ACC112 (cell line): Measurements from ENCODE around the gene RFX2.

Experiments
- H2AFZ ChIP-seq: fragments of 200-600 bp; sonication (generic); one replicate; pipeline ENCODE4 v1.6.0; 2017; ENCODE audit warnings: antibody characterized with exemption, low read length; ENCODE audit not compliant: unreplicated experiment
- H3K27ac ChIP-seq: fragments of 200-600 bp; sonication (generic); 2 replicates; pipeline ENCODE4 v1.5.1; 2014; ENCODE audit warnings: low read depth, mild to moderate bottlenecking, antibody characterized with exemption, low read length, moderate library complexity
- H3K27me3 ChIP-seq: fragments of 200-600 bp; sonication (generic); 2 replicates; pipeline ENCODE4 v1.6.1; 2014; ENCODE audit warnings: mild to moderate bottlenecking, antibody characterized with exemption, low read length, moderate library complexity, mixed read lengths; ENCODE audit not compliant: insufficient read depth
- H3K36me3 ChIP-seq: fragments of 200-600 bp; sonication (generic); 2 replicates; pipeline ENCODE4 v1.6.1; 2016; ENCODE audit warnings: mild to moderate bottlenecking, antibody characterized with exemption, low read length, moderate library complexity, mixed read lengths; ENCODE audit not compliant: insufficient read depth
- H3K4me1 ChIP-seq: fragments of 200-600 bp; sonication (generic); one replicate; pipeline ENCODE4 v1.6.1; 2016; ENCODE audit warnings: low read length, mixed read lengths; ENCODE audit not compliant: insufficient read depth, unreplicated experiment, control insufficient read depth
- H3K4me3 ChIP-seq: fragments of 200-600 bp; sonication (generic); 2 replicates; pipeline ENCODE4 v1.5.1; 2014; ENCODE audit warnings: mild to moderate bottlenecking, low read depth, low read length
- H3K79me2 ChIP-seq: fragments of 200-600 bp; sonication (generic); one replicate; pipeline ENCODE4 v1.6.0; 2016; ENCODE audit warnings: low read length; ENCODE audit not compliant: control insufficient read depth, unreplicated experiment, insufficient read depth

The RFX2 gene

DNA sequence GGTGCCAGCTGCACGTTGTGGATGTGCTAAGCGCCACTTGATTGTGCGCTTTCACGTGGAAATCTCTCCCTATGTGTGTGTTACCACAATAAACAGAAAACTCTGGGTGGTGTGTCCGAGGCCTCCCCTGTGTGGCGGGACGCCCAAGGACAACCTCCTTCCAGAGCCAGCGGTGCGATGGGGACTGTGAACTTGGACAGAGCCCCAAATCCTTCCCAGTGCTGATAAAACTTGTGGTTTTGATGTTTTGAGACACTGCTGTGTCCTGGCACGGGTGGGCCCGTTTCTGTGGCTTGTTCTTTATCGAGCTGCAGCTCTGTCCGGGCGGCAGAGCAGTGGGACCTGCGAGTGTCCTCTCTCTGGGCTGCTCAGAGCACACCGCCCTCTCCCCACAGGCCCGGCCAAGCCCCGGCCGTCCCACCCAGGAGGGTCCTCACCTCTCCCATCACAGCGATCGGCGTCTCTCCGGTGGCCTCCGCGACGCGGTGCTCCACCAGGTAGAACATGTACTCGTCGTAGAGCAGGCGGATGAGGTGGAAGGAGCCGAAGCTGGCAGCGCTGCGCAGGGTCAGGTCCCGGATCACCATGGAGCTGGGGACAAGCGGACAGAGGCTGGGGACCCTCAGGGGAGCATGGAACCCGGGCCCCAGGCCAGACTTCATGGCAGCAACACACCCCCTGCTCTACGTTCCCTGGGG is 113.5 kb downstream of the RFX2 start:
- Histone ChIP-seq H3K27ac (no peak overlapping the region), H3K27me3 (no peaks in the 10 kb centered on the region), H2AFZ (no peak overlapping the region), H3K4me3 (no peak overlapping the region), H3K4me1 (no peaks in the 10 kb centered on the region), H3K79me2 (no peaks in the 10 kb centered on the region), H3K36me3 (no peaks in the 10 kb centered on the region)

DNA sequence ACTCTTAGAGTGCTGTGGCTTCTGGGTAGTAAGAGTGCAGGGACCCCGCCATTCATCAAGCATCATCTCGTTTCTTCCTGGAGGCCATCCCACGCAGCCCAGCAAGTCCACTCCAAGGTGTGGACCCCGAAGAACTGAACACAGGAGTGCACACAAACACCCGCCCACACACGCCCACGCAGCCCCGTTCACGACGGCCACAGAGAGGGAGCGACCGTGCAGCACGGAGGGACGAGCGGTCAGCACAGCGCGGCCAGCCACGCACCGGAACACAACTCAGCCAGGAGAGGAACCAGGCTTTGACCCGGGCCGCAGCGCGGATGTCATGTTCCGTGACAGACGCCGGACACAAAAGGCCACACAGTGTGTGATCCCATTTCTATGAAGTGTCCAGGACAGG is 114.2 kb downstream of the RFX2 start:
- no peaks in the 10 kb centered on the region for H3K36me3 ChIP-seq
- no peaks in the 10 kb centered on the region for H3K79me2 ChIP-seq
- H2AFZ ChIP-seq = no peak overlapping the region
- no peaks in the 10 kb centered on the region for H3K4me1 ChIP-seq
- H3K4me3 ChIP-seq = no peak overlapping the region
- no peak overlapping the region for H3K27ac ChIP-seq
- no peaks in the 10 kb centered on the region for H3K27me3 ChIP-seq

DNA sequence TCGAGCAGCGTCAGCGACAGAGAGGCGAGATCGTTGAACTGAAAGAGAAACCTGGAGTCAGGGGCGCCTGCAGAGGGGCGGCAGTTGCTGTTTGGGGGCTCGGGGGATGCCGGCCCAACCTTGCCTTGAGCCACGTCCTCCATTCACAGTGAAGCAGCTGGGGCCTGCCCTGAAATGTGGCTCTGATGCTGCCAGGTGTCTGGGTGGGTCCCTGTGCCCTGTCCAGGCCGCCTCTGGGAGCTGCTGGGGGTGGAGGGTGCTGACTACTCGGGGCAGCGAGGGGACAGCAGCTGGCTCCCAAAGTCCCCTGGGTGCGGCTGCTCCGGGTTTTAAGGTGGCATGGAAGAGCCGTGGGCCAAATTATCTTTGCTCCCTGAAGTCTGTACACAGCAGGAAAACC is 114.7 kb downstream of the RFX2 start:
- Histone ChIP-seq H3K27ac (no peak overlapping the region), H3K36me3 (no peaks in the 10 kb centered on the region), H3K27me3 (no peaks in the 10 kb centered on the region), H2AFZ (no peak overlapping the region), H3K4me3 (no peak overlapping the region), H3K4me1 (no peaks in the 10 kb centered on the region), H3K79me2 (no peaks in the 10 kb centered on the region)

DNA sequence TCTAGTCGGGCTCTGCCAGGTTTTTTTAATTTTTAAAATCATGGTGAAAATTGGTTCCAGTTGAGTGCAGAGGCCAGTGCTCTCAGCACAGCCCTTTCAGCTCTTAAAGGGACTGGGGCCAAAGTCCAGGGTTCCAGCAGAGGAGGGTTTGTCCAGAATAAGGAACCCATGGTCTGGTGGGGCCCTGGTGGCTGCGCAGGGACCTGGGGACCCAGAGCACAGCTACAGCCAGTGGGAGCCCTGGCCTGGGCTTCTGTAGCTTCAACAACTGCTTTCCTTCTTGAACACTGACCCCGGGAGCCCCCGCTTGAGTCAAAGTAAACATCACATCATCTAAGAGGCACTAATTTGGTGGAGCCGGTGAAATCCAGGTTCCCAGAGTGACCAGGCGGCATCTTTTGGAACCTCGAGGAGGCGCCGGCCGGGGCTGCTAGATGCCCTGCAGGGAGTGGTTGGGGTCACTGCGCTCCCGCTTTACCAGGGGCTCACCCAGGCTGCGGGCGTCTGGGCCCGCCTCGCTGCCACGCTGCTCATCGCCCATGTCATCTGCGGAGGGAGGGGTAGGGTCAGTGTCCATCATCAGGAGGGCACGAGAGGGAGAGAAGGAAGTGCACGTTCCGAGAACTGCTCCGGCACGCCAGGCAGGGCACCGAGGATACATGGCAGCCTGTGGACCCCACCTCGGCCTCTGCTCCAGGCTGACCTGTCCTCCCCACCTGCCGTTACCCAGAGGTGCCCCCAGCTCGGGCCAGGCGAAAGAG is 115.7 kb downstream of the RFX2 start:
- Histone ChIP-seq H3K27ac (no peak overlapping the region), H3K4me1 (no peaks in the 10 kb centered on the region), H2AFZ (no peak overlapping the region), H3K27me3 (no peaks in the 10 kb centered on the region), H3K4me3 (no peak overlapping the region), H3K79me2 (no peaks in the 10 kb centered on the region), H3K36me3 (no peaks in the 10 kb centered on the region)

DNA sequence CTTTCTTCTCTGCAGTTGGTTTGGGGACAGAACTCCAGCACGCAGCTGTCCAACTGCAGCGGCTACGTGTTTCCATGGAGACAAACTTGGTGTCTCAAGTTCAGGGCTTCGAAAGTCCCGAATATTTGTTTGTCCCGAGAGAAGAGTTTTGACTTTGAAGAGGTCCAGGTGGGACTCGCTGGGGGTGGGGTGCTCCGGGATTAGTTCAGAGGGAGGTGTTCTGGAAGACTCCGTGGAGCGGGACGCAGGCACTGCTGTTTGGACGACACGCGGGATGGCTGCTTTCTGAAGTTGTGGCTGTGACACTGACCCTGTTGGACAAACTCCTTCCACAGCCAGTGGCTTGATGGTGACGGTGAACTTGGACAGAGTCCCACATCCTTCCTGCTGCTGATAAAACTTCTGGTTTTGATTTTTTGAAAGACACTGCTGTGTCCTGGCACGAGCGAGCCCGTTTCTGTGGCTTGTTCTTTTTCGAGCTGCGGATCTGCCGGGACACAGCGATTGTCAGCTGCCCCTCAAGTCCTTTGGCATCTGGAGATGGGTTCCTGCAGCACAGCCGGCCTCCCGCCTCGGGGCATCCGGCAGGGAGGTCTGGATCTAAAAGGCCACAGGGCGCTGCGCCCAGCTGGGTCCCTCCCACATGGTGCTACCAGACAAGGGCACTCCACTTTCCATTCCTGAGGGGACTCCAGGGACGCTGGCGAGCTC is 116.5 kb downstream of the RFX2 start:
- no peaks in the 10 kb centered on the region for H3K79me2 ChIP-seq
- no peak overlapping the region for H3K4me3 ChIP-seq
- H3K36me3 ChIP-seq = no peaks in the 10 kb centered on the region
- no peaks in the 10 kb centered on the region for H3K27me3 ChIP-seq
- H2AFZ ChIP-seq = no peak overlapping the region
- no peaks in the 10 kb centered on the region for H3K4me1 ChIP-seq
- no peak overlapping the region for H3K27ac ChIP-seq

DNA sequence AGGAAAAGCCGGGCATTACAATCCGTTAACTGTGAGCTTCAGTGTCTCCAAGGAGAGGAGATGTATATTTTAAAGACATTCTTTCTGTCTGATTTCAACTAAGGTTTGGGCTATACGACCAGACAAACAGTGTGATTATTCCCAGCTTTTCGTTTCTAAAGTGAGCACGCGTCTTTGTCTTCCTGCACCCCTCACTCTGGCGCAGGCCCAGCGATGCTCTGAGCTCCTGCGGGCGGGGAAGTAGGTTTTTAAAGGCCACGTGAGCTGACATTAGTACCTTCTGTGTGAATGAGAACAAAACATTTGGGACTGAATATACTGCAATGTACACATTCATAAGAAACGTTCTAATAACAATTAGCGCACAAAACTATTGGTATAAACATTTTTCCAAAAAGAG is 117.1 kb downstream of the RFX2 start:
- Histone ChIP-seq H3K36me3 (no peaks in the 10 kb centered on the region), H3K79me2 (no peaks in the 10 kb centered on the region), H3K27ac (no peak overlapping the region), H3K4me3 (no peak overlapping the region), H2AFZ (no peak overlapping the region), H3K27me3 (no peaks in the 10 kb centered on the region), H3K4me1 (no peaks in the 10 kb centered on the region)

DNA sequence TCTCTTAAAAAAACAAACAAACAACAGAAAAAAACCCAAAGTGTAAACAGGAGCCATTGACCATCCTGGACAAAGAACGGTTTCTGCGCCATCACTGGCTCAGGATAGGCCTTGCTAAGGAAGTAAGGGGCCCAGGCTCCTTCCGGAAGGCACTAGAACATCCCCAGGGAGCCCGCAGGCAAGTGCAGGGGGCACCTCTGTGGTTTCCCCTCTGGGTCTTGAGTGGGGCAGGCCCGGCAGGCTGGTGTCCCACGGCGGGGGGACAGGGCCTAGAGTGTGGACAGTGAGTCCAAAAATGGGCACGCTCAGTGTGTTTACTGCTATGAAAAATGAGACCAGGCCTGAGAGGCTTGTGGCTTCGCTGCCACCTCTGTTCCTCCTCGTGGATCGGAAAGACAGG is 117.5 kb downstream of the RFX2 start:
- Histone ChIP-seq H3K79me2 (no peaks in the 10 kb centered on the region), H3K4me3 (no peak overlapping the region), H3K27ac (no peak overlapping the region), H2AFZ (no peak overlapping the region), H3K4me1 (no peaks in the 10 kb centered on the region), H3K27me3 (no peaks in the 10 kb centered on the region), H3K36me3 (no peaks in the 10 kb centered on the region)

DNA sequence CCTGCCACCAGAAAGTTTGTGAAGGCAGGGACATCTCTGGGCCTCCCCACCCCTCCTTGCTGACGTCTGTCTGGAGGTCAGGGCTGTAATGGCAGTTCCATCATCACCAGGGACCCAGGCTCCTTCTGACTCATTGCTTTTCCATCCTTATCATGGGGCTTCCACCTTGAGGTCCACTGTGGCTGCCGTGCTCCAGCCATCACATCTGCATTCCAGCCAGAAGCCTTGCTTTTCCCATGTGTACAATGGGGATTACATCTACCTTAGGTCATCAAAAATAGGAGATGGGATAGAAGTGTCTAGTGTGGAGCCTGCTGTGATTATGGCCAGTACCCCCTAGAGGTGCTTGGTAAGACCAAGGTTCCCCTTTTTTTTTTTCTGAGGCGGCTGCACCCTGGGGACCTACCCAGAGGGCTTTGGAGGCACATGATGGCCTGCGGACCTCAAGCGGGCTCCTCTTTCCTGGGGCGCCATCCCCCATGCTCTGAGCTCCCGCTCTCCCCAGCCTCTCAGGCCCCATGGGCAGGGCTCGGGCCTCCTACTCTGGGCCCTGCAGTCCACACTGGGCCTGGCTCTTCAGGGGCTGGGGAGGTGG is 119.0 kb downstream of the RFX2 start:
- no peaks in the 10 kb centered on the region for H3K79me2 ChIP-seq
- H3K4me3 ChIP-seq = no peak overlapping the region
- no peaks in the 10 kb centered on the region for H3K4me1 ChIP-seq
- H2AFZ ChIP-seq = no peak overlapping the region
- H3K36me3 ChIP-seq = no peaks in the 10 kb centered on the region
- no peaks in the 10 kb centered on the region for H3K27me3 ChIP-seq
- H3K27ac ChIP-seq = no peak overlapping the region

DNA sequence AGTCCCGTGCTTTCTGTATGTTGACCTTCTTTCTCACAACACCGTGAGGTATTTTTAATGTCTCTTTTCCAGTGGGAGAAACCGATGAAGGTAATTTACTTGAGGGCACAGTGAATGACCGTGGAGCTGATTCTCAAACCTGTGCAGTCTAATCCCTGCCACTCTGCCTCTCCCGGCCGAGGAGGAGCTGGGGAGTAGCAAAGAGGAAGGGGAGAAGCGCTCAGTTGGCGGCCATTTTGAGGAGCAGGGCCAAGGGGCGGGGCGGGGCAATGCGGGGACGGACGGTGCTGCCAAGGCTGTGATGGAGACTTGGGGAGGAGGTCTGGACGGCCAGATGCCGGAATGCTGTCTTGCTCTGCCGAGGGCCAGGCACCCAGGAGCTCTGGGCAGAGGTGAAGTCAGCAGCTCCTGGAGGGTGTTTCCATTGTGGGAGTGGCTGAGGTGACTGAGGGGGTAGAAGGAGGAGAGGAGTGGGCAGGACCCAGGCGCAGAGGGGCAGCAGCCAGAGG is 120.0 kb downstream of the RFX2 start:
- no peaks in the 10 kb centered on the region for H3K27me3 ChIP-seq
- H2AFZ ChIP-seq = no peak overlapping the region
- peaks cover 6% of the 10 kb centered on the region for H3K4me1 ChIP-seq
- no peak overlapping the region for H3K27ac ChIP-seq
- no peak overlapping the region for H3K4me3 ChIP-seq
- no peaks in the 10 kb centered on the region for H3K79me2 ChIP-seq
- no peaks in the 10 kb centered on the region for H3K36me3 ChIP-seq

DNA sequence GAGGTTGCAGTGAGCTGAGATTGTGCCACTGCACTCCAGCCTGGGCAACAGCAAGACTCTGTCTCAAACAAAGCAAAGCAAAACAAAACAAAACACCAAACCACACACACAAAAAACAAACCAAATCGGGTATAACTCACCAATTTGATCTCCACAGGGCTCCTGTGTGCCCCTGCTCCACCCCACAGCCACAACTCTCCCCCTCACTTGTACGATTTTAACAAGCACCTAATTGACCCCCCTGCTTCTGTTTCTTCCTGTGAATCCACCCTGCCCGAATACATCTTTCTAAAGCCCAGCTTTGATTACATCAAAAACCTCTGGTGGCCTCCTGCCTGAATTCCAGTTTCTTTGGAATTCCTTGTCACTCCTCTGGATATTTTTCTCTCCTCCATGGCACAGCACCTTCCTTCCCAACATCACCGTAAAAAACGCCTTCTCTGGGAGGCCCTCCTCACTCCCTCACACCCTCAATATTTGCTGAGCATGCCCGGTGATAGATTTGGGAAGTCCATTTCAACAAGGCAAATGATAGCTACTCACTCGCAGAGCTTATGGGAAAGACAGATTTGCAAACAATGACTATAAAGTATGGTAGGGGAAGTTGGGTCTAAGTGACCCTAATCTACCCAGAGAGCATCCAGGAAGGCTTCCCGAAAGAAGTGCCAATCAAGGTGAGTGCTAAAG is 120.8 kb downstream of the RFX2 start:
- no peak overlapping the region for H3K27ac ChIP-seq
- no peak overlapping the region for H3K4me3 ChIP-seq
- no peaks in the 10 kb centered on the region for H3K79me2 ChIP-seq
- no peaks in the 10 kb centered on the region for H3K36me3 ChIP-seq
- H2AFZ ChIP-seq = no peak overlapping the region
- H3K27me3 ChIP-seq = no peaks in the 10 kb centered on the region
- peaks cover 14% of the 10 kb centered on the region for H3K4me1 ChIP-seq
